Measurements from ENCODE around the gene VAC14.

DNA sequence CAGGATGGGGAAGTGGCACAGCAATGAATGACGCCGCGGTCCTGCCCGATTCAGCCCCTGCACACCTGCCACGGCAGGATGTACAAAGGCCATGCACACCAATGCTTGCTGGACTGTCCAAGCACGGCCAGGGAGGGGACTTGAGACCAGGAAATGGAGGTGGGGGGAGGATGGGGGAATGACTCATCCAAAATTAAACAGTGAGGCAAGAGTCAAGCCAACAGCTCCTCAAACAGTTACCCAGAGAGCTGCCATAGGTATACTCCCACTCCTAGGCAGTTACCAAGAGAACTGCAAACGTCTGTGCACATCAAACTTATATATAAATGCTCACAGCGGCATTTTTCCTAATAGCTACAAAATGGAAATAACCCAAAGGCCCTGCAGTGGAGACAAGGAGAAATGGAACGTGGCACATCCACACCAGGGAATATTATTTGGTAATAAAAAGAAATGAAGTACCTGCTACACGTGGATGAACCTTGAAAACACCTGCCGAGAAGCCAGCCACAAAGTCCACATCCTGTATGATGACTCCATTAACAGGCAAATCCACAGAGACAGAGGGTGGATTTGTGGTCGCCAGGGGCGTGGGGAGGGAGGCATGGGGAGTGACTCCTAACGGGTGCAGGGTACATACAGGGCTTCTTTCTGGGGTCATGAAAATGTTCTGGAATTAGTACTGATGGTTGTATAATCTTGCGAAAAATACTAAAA, 54.1 kb downstream of the VAC14 start:
- no peak for TF ChIP-seq EZH2 (IDR thresholded peaks at IDR 0.05; ENCODE audit: low read length, unreplicated experiment)
- TF ChIP-seq, protein P1, sequence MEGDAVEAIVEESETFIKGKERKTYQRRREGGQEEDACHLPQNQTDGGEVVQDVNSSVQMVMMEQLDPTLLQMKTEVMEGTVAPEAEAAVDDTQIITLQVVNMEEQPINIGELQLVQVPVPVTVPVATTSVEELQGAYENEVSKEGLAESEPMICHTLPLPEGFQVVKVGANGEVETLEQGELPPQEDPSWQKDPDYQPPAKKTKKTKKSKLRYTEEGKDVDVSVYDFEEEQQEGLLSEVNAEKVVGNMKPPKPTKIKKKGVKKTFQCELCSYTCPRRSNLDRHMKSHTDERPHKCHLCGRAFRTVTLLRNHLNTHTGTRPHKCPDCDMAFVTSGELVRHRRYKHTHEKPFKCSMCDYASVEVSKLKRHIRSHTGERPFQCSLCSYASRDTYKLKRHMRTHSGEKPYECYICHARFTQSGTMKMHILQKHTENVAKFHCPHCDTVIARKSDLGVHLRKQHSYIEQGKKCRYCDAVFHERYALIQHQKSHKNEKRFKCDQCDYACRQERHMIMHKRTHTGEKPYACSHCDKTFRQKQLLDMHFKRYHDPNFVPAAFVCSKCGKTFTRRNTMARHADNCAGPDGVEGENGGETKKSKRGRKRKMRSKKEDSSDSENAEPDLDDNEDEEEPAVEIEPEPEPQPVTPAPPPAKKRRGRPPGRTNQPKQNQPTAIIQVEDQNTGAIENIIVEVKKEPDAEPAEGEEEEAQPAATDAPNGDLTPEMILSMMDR (conservative IDR thresholded peaks at IDR 0.05; ENCODE audit: low read depth, low read length), result no peak
